NB4 (cell line): Measurements from ENCODE around the gene PNLIPRP3.
A peak's percentile ranks its signal among the peaks of the same experiment; 100 is the strongest.

ENCODE experiments used
- DNase-seq: peaks from one replicate; pipeline ENCODE4 v3.0.0; 2010; ENCODE audit warnings: low read depth
- H3K4me3 ChIP-seq: one replicate; pipeline ENCODE4 v1.5.1; 2011; ENCODE audit warnings: mild to moderate bottlenecking, low read depth, low read length, moderate library complexity
- CTCF ChIP-seq: IDR thresholded peaks from one replicate; pipeline ENCODE4 v1.5.1; 2012; ENCODE audit warnings: low read depth, low read length
- MAX ChIP-seq: IDR thresholded peaks from 2 replicates; pipeline ENCODE4 v1.6.1; 2011; ENCODE audit warnings: low read depth, low read length
- MYC ChIP-seq: IDR thresholded peaks from 2 replicates; pipeline ENCODE4 v1.6.1; 2011; ENCODE audit warnings: low read depth, low read length
- POLR2A ChIP-seq: IDR thresholded peaks from 2 replicates; pipeline ENCODE4 v1.6.1; 2011; ENCODE audit warnings: mild to moderate bottlenecking; ENCODE audit not compliant: insufficient read length; ENCODE audit errors: extremely low read depth

Gene PNLIPRP3

GRCh38 chr10:116466715-116467422, 39.2 kb downstream of the PNLIPRP3 start:
- H3K4me3 ChIP-seq, result no peak overlapping the region
- no peak for DNase-seq
- TF ChIP-seq CTCF (no peak), MAX (no peak), MYC (no peak), POLR2A (no peak)

- DNase-seq, result no peak
- TF ChIP-seq MAX, result no peak
- no peak for TF ChIP-seq MYC
- no peak for TF ChIP-seq CTCF
- no peak for TF ChIP-seq POLR2A
- no peak overlapping the region for H3K4me3 ChIP-seq
Measured at GRCh38 chr10:116469437-116469836, 41.8 kb downstream of the PNLIPRP3 start.

- no peak for TF ChIP-seq POLR2A
- TF ChIP-seq MYC, result no peak
- no peak for TF ChIP-seq MAX
- no peak for TF ChIP-seq CTCF
- no peak for DNase-seq
- no peak overlapping the region for H3K4me3 ChIP-seq
Measured at GRCh38 chr10:116470071-116470470, 42.4 kb downstream of the PNLIPRP3 start.

- peak; percentile 41 for DNase-seq
- H3K4me3 ChIP-seq, result no peak overlapping the region
- TF ChIP-seq MYC (no peak), POLR2A (no peak), CTCF (peak; percentile 58), MAX (no peak)
Measured at GRCh38 chr10:116470768-116471415, 43.2 kb downstream of the PNLIPRP3 start.

- DNase-seq, result no peak
- TF ChIP-seq MYC (no peak), POLR2A (no peak), CTCF (no peak), MAX (no peak)
- H3K4me3 ChIP-seq, result no peak overlapping the region
Measured at GRCh38 chr10:116472891-116473290, 45.2 kb downstream of the PNLIPRP3 start.
